ENCODE results near the gene AMPD3.

AMPD3 gene

GRCh38 chr11:10499874-10500601, 45.0 kb downstream of the AMPD3 start:
- no peak for TF ChIP-seq CTCF (conservative IDR thresholded peaks at IDR 0.05; ENCODE audit: low read length)
- H3K4me3 ChIP-seq (ENCODE audit: low read length) = no peak overlapping the region
- no peak for DNase-seq (ENCODE audit: low read depth)

- no peak overlapping the region for H3K4me3 ChIP-seq (ENCODE audit: low read length)
- no peak for TF ChIP-seq CTCF (conservative IDR thresholded peaks at IDR 0.05; ENCODE audit: low read length)
- no peak for DNase-seq (ENCODE audit: low read depth)
Measured at GRCh38 chr11:10500757-10501684, 46.0 kb downstream of the AMPD3 start.

GRCh38 chr11:10502065-10502680, 47.1 kb downstream of the AMPD3 start:
- no peak for DNase-seq (ENCODE audit: low read depth)
- no peak for TF ChIP-seq CTCF (conservative IDR thresholded peaks at IDR 0.05; ENCODE audit: low read length)
- H3K4me3 ChIP-seq (ENCODE audit: low read length) = no peak overlapping the region

- H3K4me3 ChIP-seq (ENCODE audit: low read length) = no peak overlapping the region
- TF ChIP-seq CTCF (conservative IDR thresholded peaks at IDR 0.05; ENCODE audit: low read length) = no peak
- no peak for DNase-seq (ENCODE audit: low read depth)
Measured at GRCh38 chr11:10502770-10503169, 47.7 kb downstream of the AMPD3 start.

- DNase-seq (ENCODE audit: low read depth) = no peak
- no peak for TF ChIP-seq CTCF (conservative IDR thresholded peaks at IDR 0.05; ENCODE audit: low read length)
- H3K4me3 ChIP-seq (ENCODE audit: low read length) = no peak overlapping the region
Measured at GRCh38 chr11:10503221-10503620, 48.2 kb downstream of the AMPD3 start.

GRCh38 chr11:10503777-10504480, 48.9 kb downstream of the AMPD3 start:
- no peak overlapping the region for H3K4me3 ChIP-seq (ENCODE audit: low read length)
- no peak for DNase-seq (ENCODE audit: low read depth)
- no peak for TF ChIP-seq CTCF (conservative IDR thresholded peaks at IDR 0.05; ENCODE audit: low read length)
